SK-N-SH (cell line): ENCODE data around the gene TMEM232. TPM values are rescaled to one million over a fixed set of nuclear protein-coding genes. Genes with fewer than 3 reads are reported as not detected.

Experiments used
- CTCF ChIA-PET: fragments of 300-600, 350-600 bp; formaldehyde crosslinking; extraction: SDS; loops from one replicate; lab custom pipeline; 2021; lab: Yijun Ruan, JAX
- POLR2A ChIA-PET: fragments of 350-600 bp; sonication (Branson Sonifier 250); formaldehyde crosslinking; extraction: SDS; loops from one replicate; lab custom pipeline; 2020; ENCODE audit warnings: antibody characterized with exemption, inconsistent platforms; lab: Yijun Ruan, JAX
- DNase-seq: peaks from one replicate; pipeline ENCODE4 v3.0.0; 2012
- H2AFZ ChIP-seq: fragments of 200-600 bp; sonication (generic); 2 replicates; pipeline ENCODE4 v1.8.1; 2016; ENCODE audit warnings: antibody characterized with exemption, mild to moderate bottlenecking, low read depth
- H3F3A ChIP-seq: fragments of 200-600 bp; sonication (generic); replicated peaks from 2 replicates; pipeline ENCODE3; 2016; ENCODE audit warnings: antibody characterized with exemption, mild to moderate bottlenecking; ENCODE audit not compliant: insufficient read depth
- H3K27ac ChIP-seq, 2 experiments: fragments of 200-500 bp in 1 of 2; fragments of 200-600 bp in 1 of 2; sonication (Bioruptor generic) in 1 of 2; sonication (generic), shearing (Covaris generic) in 1 of 2; 2 replicates each; pipeline versions ENCODE4 v1.5.1 to v1.6.1; 2014 to 2016; ENCODE audit warnings: low read depth in 2 of 2, inconsistent platforms in 1 of 2, low read length in 1 of 2, mild to moderate bottlenecking in 1 of 2, mixed read lengths in 1 of 2
- H3K27me3 ChIP-seq: fragments of 200-600 bp; sonication (generic), shearing (Covaris generic); 2 replicates; pipeline ENCODE4 v1.6.1; 2016; ENCODE audit warnings: mixed run types; ENCODE audit not compliant: insufficient read depth
- H3K36me3 ChIP-seq, 2 experiments: fragments of 200-500 bp in 1 of 2; fragments of 200-600 bp in 1 of 2; sonication (Bioruptor generic) in 1 of 2; sonication (generic) in 1 of 2; replicated peaks in 1 of 2; 2 replicates each; pipeline versions ENCODE3 to v1.5.1; 2014 to 2016; ENCODE audit warnings: low read length in 1 of 2, mild to moderate bottlenecking in 1 of 2; ENCODE audit not compliant: insufficient read depth in 2 of 2, control insufficient read depth in 1 of 2
- H3K4me1 ChIP-seq, 2 experiments: fragments of 200-500 bp in 1 of 2; fragments of 200-600 bp in 1 of 2; sonication (Bioruptor generic) in 1 of 2; sonication (generic), shearing (Covaris generic) in 1 of 2; 2 replicates each; pipeline versions ENCODE4 v1.5.1 to v1.6.1; 2014 to 2016; ENCODE audit warnings: low read depth in 1 of 2, low read length in 1 of 2, mixed run types in 1 of 2; ENCODE audit not compliant: insufficient read depth in 2 of 2, control insufficient read depth in 1 of 2
- H3K4me2 ChIP-seq: fragments of 200-600 bp; sonication (generic), shearing (Covaris generic); 2 replicates; pipeline ENCODE4 v1.6.1; 2017; ENCODE audit warnings: mixed run types
- H3K4me3 ChIP-seq, 2 experiments: fragments of 200-500 bp in 1 of 2; fragments of 200-600 bp in 1 of 2; sonication (Bioruptor generic) in 1 of 2; sonication (generic), shearing (Covaris generic) in 1 of 2; 2 replicates each; pipeline versions ENCODE4 v1.5.1 to v1.8.1; 2014 to 2016; ENCODE audit warnings: low read depth in 2 of 2, inconsistent platforms in 1 of 2, low read length in 1 of 2, mild to moderate bottlenecking in 1 of 2, mixed read lengths in 1 of 2, moderate library complexity in 1 of 2
- H3K79me2 ChIP-seq: fragments of 200-600 bp; sonication (generic); 2 replicates; pipeline ENCODE4 v1.8.1; 2017; ENCODE audit warnings: mild to moderate bottlenecking; ENCODE audit not compliant: insufficient read depth
- H3K9ac ChIP-seq: fragments of 200-600 bp; sonication (generic); 2 replicates; pipeline ENCODE4 v1.6.1; 2017; ENCODE audit warnings: mixed run types
- H3K9me2 ChIP-seq: fragments of 200-600 bp; sonication (generic); 2 replicates; pipeline ENCODE4 v1.6.1; 2017; ENCODE audit warnings: mixed run types
- H3K9me3 ChIP-seq: fragments of 200-600 bp; sonication (generic); 2 replicates; pipeline ENCODE4 v1.6.1; 2017; ENCODE audit warnings: mixed run types, mild to moderate bottlenecking, moderate library complexity
- H4K20me1 ChIP-seq: fragments of 200-600 bp; sonication (generic); 2 replicates; pipeline ENCODE4 v1.6.1; 2017; ENCODE audit warnings: mild to moderate bottlenecking, mixed run types; ENCODE audit not compliant: insufficient read depth
- CHD2 ChIP-seq: fragments of 150-350 bp; IDR thresholded peaks from 2 replicates; pipeline ENCODE4 v1.6.1; 2018; ENCODE audit warnings: low read length; ENCODE audit not compliant: partially characterized antibody
- ELF1 ChIP-seq: IDR thresholded peaks from 2 replicates; pipeline ENCODE4 v1.4.0; 2012
- EP300 ChIP-seq, 2 experiments: IDR thresholded peaks; 2 replicates each; pipeline versions ENCODE4 v1.4.0 to v1.6.1; 2012; ENCODE audit warnings: borderline replicate concordance in 1 of 2, low read depth in 1 of 2, low read length in 1 of 2
- EZH2phosphoT487 ChIP-seq: fragments of 200-600 bp; sonication (generic); IDR thresholded peaks from 2 replicates; pipeline ENCODE4 v1.6.1; 2017; ENCODE audit warnings: low read depth, mixed run types, mild to moderate bottlenecking, antibody characterized with exemption, moderate library complexity, borderline replicate concordance
- FOSL2 ChIP-seq: IDR thresholded peaks from 2 replicates; pipeline ENCODE4 v1.4.0; 2012; ENCODE audit warnings: low read depth, mild to moderate bottlenecking, moderate library complexity, borderline replicate concordance
- FOXJ3 ChIP-seq: sonication (generic); formaldehyde crosslinking; IDR thresholded peaks from 2 replicates; pipeline ENCODE4 v1.5.1; 2020; ENCODE audit warnings: mild to moderate bottlenecking, missing genetic modification reagents
- FOXM1 ChIP-seq: IDR thresholded peaks from 2 replicates; pipeline ENCODE4 v1.4.0; 2012; ENCODE audit warnings: low read depth, mild to moderate bottlenecking
- GATA2 ChIP-seq: sonication (generic); formaldehyde crosslinking; IDR thresholded peaks from 2 replicates; pipeline ENCODE4 v1.5.0; 2020; ENCODE audit warnings: mild to moderate bottlenecking, missing genetic modification reagents
- IRF3 ChIP-seq: fragments of 150-350 bp; IDR thresholded peaks from 2 replicates; pipeline ENCODE4 v1.6.1; 2016; ENCODE audit warnings: mild to moderate bottlenecking, low read depth, low read length
- NFIC ChIP-seq: IDR thresholded peaks from 2 replicates; pipeline ENCODE4 v1.4.0; 2012; ENCODE audit warnings: borderline replicate concordance
- PBX3 ChIP-seq: IDR thresholded peaks from 2 replicates; pipeline ENCODE4; 2012
- POLR2AphosphoS5 ChIP-seq: IDR thresholded peaks from 2 replicates; pipeline ENCODE4 v1.6.1; 2012; ENCODE audit warnings: low read depth, low read length
- RAD21 ChIP-seq: IDR thresholded peaks from 2 replicates; pipeline ENCODE4 v1.6.1; 2012; ENCODE audit warnings: mild to moderate bottlenecking, low read length
- RXRA ChIP-seq: IDR thresholded peaks from 2 replicates; pipeline ENCODE4 v1.4.0; 2012; ENCODE audit warnings: low read depth, mild to moderate bottlenecking, borderline replicate concordance
- TEAD4 ChIP-seq: IDR thresholded peaks from 2 replicates; pipeline ENCODE4 v1.4.0; 2012; ENCODE audit warnings: mild to moderate bottlenecking, borderline replicate concordance; ENCODE audit not compliant: insufficient read depth
- USF1 ChIP-seq: IDR thresholded peaks from 2 replicates; pipeline ENCODE4 v1.4.0; 2012; ENCODE audit warnings: low read depth, borderline replicate concordance
- YY1 ChIP-seq: IDR thresholded peaks from 2 replicates; pipeline ENCODE4 v1.4.0; 2012; ENCODE audit warnings: low read depth, mild to moderate bottlenecking
- WGBS: methylation state at CpG from one replicate; pipeline ENCODE4 v1.1.6; 2017; ENCODE audit warnings: low lambda C conversion rate; 5-methylcytosine and 5-hydroxymethylcytosine counted together
- polyA plus RNA-seq, 3 experiments: library from polyadenylated mRNA; depleted of rRNA; stranded (reverse); fragments of >200 nt; gene quantifications; 2 replicates each; pipeline ENCODE4 v1.2.3, GENCODE V29; 2012

TMEM232 gene
- polyA plus RNA-seq, 1 of the 3 experiments (the other 2 are of a cell fraction) = 0.66 TPM

GRCh38 chr5:110686270-110686669 is 40.2 kb downstream of the TMEM232 start (continued):
- TF ChIP-seq NFIC (no peak), YY1 (no peak), PBX3 (no peak), IRF3 (no peak), FOSL2 (no peak)

GRCh38 chr5:110681953-110682352 is 44.5 kb downstream of the TMEM232 start:
- no peaks in the 10 kb centered on the region for H3K9me2 ChIP-seq
- no peak overlapping the region for H2AFZ ChIP-seq
- no peak overlapping the region for H3K9ac ChIP-seq
- no peaks in the 10 kb centered on the region for H3F3A ChIP-seq
- no peaks in the 10 kb centered on the region for H3K9me3 ChIP-seq
- DNase-seq = no peak
- no peaks in the 10 kb centered on the region for H3K36me3 ChIP-seq
- no peaks in the 10 kb centered on the region for H3K79me2 ChIP-seq
- no peak overlapping the region for H3K4me3 ChIP-seq
- CTCF ChIA-PET = interaction anchor here (0.9 kb wide), 1 partner anchor 18 kb away, joined by 3 read pairs; no protein-coding TSS in a partner anchor
- TF ChIP-seq RXRA (no peak), FOSL2 (no peak), FOXM1 (no peak)
- H3K4me1 ChIP-seq = no peaks in the 10 kb centered on the region
- no peak overlapping the region for H3K27ac ChIP-seq
- H3K4me2 ChIP-seq = no peak overlapping the region
- POLR2A ChIA-PET = no interaction called here
- H4K20me1 ChIP-seq = no peaks in the 10 kb centered on the region
- no peaks in the 10 kb centered on the region for H3K27me3 ChIP-seq

GRCh38 chr5:110681109-110681508 is 45.4 kb downstream of the TMEM232 start:
- H3K9me2 ChIP-seq = no peaks in the 10 kb centered on the region
- TF ChIP-seq IRF3 (no peak), YY1 (no peak), ELF1 (no peak), TEAD4 (no peak), RXRA (no peak), FOXJ3 (CRISPR knock-in tag) (no peak), GATA2 (CRISPR knock-in tag) (no peak), PBX3 (no peak), POLR2AphosphoS5 (no peak), EZH2phosphoT487 (no peak), RAD21 (no peak), FOXM1 (no peak), CHD2 (no peak), USF1 (no peak), EP300 (IDR thresholded peaks at IDR 0.05; ENCODE audit: borderline replicate concordance in 1 of 2, low read depth in 1 of 2, low read length in 1 of 2) (no peak)
- TF ChIP-seq, all 33 proteins: peak for 0
- Histone ChIP-seq H3K36me3 (no peaks in the 10 kb centered on the region), H3K79me2 (no peaks in the 10 kb centered on the region), H3F3A (no peaks in the 10 kb centered on the region), H3K9ac (no peak overlapping the region), H4K20me1 (no peaks in the 10 kb centered on the region), H2AFZ (no peak overlapping the region), H3K9me3 (no peaks in the 10 kb centered on the region), H3K4me1 (no peaks in the 10 kb centered on the region), H3K4me2 (no peak overlapping the region), H3K27ac (no peak overlapping the region), H3K27me3 (no peaks in the 10 kb centered on the region), H3K4me3 (no peak overlapping the region)
- 71% methylated on average over 3 of the region's 3 CpGs for WGBS
- ChIA-PET CTCF (no interaction called here), POLR2A (no interaction called here)
- no peak for DNase-seq
